H9 (cell line): ENCODE data around the gene MAS1. TPM values are rescaled to one million over a fixed set of nuclear protein-coding genes. Genes with fewer than 3 reads are reported as not detected.

Experiments used
- DNase-seq: peaks from one replicate; pipeline ENCODE4 v3.0.0-alpha.2; 2017
- H2AFZ ChIP-seq: one replicate; pipeline ENCODE4 v1.6.1; 2013; ENCODE audit warnings: mild to moderate bottlenecking, low read length, control low read depth, moderate library complexity
- H2AK5ac ChIP-seq: 2 replicates; pipeline ENCODE4 v1.6.1; 2013; ENCODE audit warnings: low read length, control low read depth, mixed read lengths; ENCODE audit not compliant: insufficient read length
- H2BK120ac ChIP-seq: one replicate; pipeline ENCODE4 v1.6.1; 2013; ENCODE audit warnings: low read depth, mild to moderate bottlenecking, low read length, control low read depth, inconsistent platforms; ENCODE audit not compliant: poor library complexity, severe bottlenecking
- H2BK12ac ChIP-seq: 2 replicates; pipeline ENCODE4 v1.6.1; 2013; ENCODE audit warnings: low read length, control low read depth, mixed read lengths, low read depth; ENCODE audit not compliant: insufficient read length
- H2BK15ac ChIP-seq: 2 replicates; pipeline ENCODE4 v1.6.1; 2013; ENCODE audit warnings: low read depth, low read length, control low read depth
- H2BK20ac ChIP-seq: one replicate; pipeline ENCODE4 v1.6.1; 2013; ENCODE audit warnings: low read depth, mild to moderate bottlenecking, low read length, control low read depth, inconsistent platforms; ENCODE audit not compliant: poor library complexity, severe bottlenecking
- H2BK5ac ChIP-seq: 2 replicates; pipeline ENCODE4 v1.6.1; 2013; ENCODE audit warnings: low read length, control low read depth, mixed read lengths; ENCODE audit not compliant: insufficient read length
- H3K14ac ChIP-seq: 2 replicates; pipeline ENCODE4 v1.6.1; 2013; ENCODE audit warnings: low read length, control low read depth; ENCODE audit not compliant: insufficient read depth
- H3K18ac ChIP-seq: 2 replicates; pipeline ENCODE4 v1.6.1; 2013; ENCODE audit warnings: low read depth, mild to moderate bottlenecking, mixed read lengths, low read length, control low read depth; ENCODE audit not compliant: insufficient read length
- H3K23ac ChIP-seq: 2 replicates; pipeline ENCODE4 v1.6.1; 2013; ENCODE audit warnings: low read length, control low read depth, mixed read lengths, low read depth; ENCODE audit not compliant: insufficient read length
- H3K23me2 ChIP-seq: 2 replicates; pipeline ENCODE4 v1.6.1; 2013; ENCODE audit warnings: low read depth, mild to moderate bottlenecking, mixed read lengths, low read length, control low read depth; ENCODE audit not compliant: insufficient read length, poor library complexity, severe bottlenecking
- H3K27ac ChIP-seq: 2 replicates; pipeline ENCODE4 v1.5.1; 2013; ENCODE audit warnings: low read length, control low read depth, mixed read lengths, low read depth; ENCODE audit not compliant: insufficient read length
- H3K27me3 ChIP-seq: 2 replicates; pipeline ENCODE4 v1.6.1; 2013; ENCODE audit warnings: low read length, control low read depth, inconsistent platforms; ENCODE audit not compliant: insufficient read depth
- H3K4ac ChIP-seq: 2 replicates; pipeline ENCODE4 v1.6.1; 2013; ENCODE audit warnings: low read depth, mild to moderate bottlenecking, control low read depth, inconsistent platforms, low read length, moderate library complexity
- H3K4me1 ChIP-seq: 2 replicates; pipeline ENCODE4 v1.6.1; 2013; ENCODE audit warnings: low read length, control low read depth, inconsistent platforms; ENCODE audit not compliant: insufficient read depth
- H3K4me2 ChIP-seq: 2 replicates; pipeline ENCODE4 v1.6.1; 2013; ENCODE audit warnings: low read length, control low read depth, mixed read lengths; ENCODE audit not compliant: insufficient read length, insufficient read depth
- H3K56ac ChIP-seq: 2 replicates; pipeline ENCODE4 v1.6.1; 2013; ENCODE audit warnings: low read depth, mild to moderate bottlenecking, mixed read lengths, low read length, control low read depth; ENCODE audit not compliant: insufficient read length
- H3K79me1 ChIP-seq: 2 replicates; pipeline ENCODE4 v1.6.1; 2013; ENCODE audit warnings: low read depth, mild to moderate bottlenecking, moderate library complexity, low read length, control low read depth, inconsistent platforms; ENCODE audit not compliant: insufficient read depth, poor library complexity, severe bottlenecking
- H3K79me2 ChIP-seq: 2 replicates; pipeline ENCODE4 v1.6.1; 2013; ENCODE audit warnings: low read length, control low read depth, inconsistent platforms; ENCODE audit not compliant: insufficient read depth
- H3K9ac ChIP-seq: 2 replicates; pipeline ENCODE4 v1.6.1; 2013; ENCODE audit warnings: low read length, control low read depth, mixed read lengths; ENCODE audit not compliant: insufficient read length; ENCODE audit errors: extremely low read depth
- H3K9me3 ChIP-seq: one replicate; pipeline ENCODE4 v1.6.1; 2013; ENCODE audit warnings: low read depth, low read length, inconsistent platforms; ENCODE audit not compliant: control insufficient read depth
- H3T11ph ChIP-seq: one replicate; pipeline ENCODE4 v1.6.1; 2013; ENCODE audit warnings: mild to moderate bottlenecking, low read length, control low read depth, inconsistent platforms
- H4K20me1 ChIP-seq: one replicate; pipeline ENCODE4 v1.6.1; 2013; ENCODE audit not compliant: control insufficient read depth, insufficient read length, insufficient read depth
- H4K5ac ChIP-seq: 2 replicates; pipeline ENCODE4 v1.6.1; 2013; ENCODE audit warnings: low read depth, mild to moderate bottlenecking, mixed read lengths, low read length, control low read depth; ENCODE audit not compliant: insufficient read length
- H4K8ac ChIP-seq: replicated peaks from 2 replicates; pipeline ENCODE4 v1.6.1; 2013; ENCODE audit warnings: low read length, control low read depth, mixed read lengths, low read depth; ENCODE audit not compliant: insufficient read length
- H4K91ac ChIP-seq: 2 replicates; pipeline ENCODE4 v1.6.1; 2013; ENCODE audit warnings: low read depth, mild to moderate bottlenecking, moderate library complexity, mixed read lengths, low read length, control low read depth; ENCODE audit not compliant: insufficient read length
- H3K27ac Mint-ChIP-seq, 3 experiments: 2 replicates in 2 of 3; 3 replicates in 1 of 3; pipeline ENCODE4 v1.8.0; 2020 to 2021; ENCODE audit warnings: mixed read lengths in 3 of 3, mild to moderate bottlenecking in 1 of 3, moderate library complexity in 1 of 3
- H3K27me3 Mint-ChIP-seq: 2 replicates; pipeline ENCODE4 v1.8.0; 2021; ENCODE audit warnings: low read depth, mild to moderate bottlenecking, moderate library complexity, mixed read lengths
- H3K36me3 Mint-ChIP-seq, 3 experiments: 2 replicates in 2 of 3; 3 replicates in 1 of 3; pipeline ENCODE4 v1.8.0; 2020 to 2021; ENCODE audit warnings: low read depth in 3 of 3, mixed read lengths in 3 of 3; ENCODE audit not compliant: insufficient read depth in 1 of 3
- H3K4me1 Mint-ChIP-seq, 2 experiments: 2 replicates each; pipeline ENCODE4 v1.8.0; 2020; ENCODE audit warnings: mixed read lengths in 2 of 2
- H3K4me3 Mint-ChIP-seq, 2 experiments: 2 replicates in 1 of 2; 3 replicates in 1 of 2; pipeline ENCODE4 v1.8.0; 2020 to 2021; ENCODE audit warnings: mild to moderate bottlenecking in 2 of 2, mixed read lengths in 2 of 2, moderate library complexity in 1 of 2
- H3K9me3 Mint-ChIP-seq, 2 experiments: 2 replicates in 1 of 2; 3 replicates in 1 of 2; pipeline ENCODE4 v1.8.0; 2020; ENCODE audit warnings: mild to moderate bottlenecking in 2 of 2, mixed read lengths in 2 of 2, moderate library complexity in 1 of 2
- WGBS: extraction: QIAGEN DNeasy Blood & Tissue Kit; methylation state at CpG from one replicate; pipeline ENCODE4 v1.1.7; 2013; ENCODE audit warnings: missing lambda C conversion rate, low lambda C conversion rate, mixed read lengths; ENCODE audit not compliant: insufficient read length; ENCODE audit errors: extremely low coverage; 5-methylcytosine and 5-hydroxymethylcytosine counted together
- total RNA-seq: library from RNA; stranded (reverse); gene quantifications from 2 replicates; pipeline ENCODE4 v1.2.1, GENCODE V29; 2021
- TF ChIP-seq, protein P1 (sequence below): fragments of 200-600 bp; sonication (generic); conservative IDR thresholded peaks from 3 replicates; pipeline ENCODE4 v1.8.0; 2021; ENCODE audit warnings: antibody characterized with exemption, mild to moderate bottlenecking

The MAS1 gene
- total RNA-seq, 1 experiment from 2014 or later: 0.02 TPM

DNA sequence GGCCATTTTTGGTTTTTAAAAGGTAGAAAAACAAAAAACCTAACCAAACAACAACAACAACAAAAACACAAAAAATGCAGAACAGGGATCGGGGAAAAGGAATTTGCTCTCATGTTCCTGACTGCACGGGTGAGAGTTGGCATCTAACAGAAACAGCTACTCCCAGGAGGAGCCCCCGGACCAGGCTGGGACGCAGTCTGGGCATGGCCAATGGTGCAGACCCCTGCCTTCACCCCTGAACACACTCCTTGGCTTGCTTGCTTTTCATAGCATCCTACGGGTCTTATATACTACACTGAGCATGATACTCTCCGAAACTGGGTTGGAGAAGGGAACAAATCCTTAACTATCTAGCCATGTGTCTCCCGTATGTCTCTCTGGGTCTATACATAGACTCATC, 587 bp upstream of the MAS1 start:
- H4K5ac ChIP-seq: no peak overlapping the region
- peaks cover 7 to 22% of the 10 kb centered on the region in 2 experiments for H3K4me1 Mint-ChIP-seq
- H3K27ac ChIP-seq: no peak overlapping the region
- no peak overlapping the region for H3K4ac ChIP-seq
- H3K18ac ChIP-seq: no peak overlapping the region
- no peak overlapping the region for H4K8ac ChIP-seq
- no peak overlapping the region for H3K56ac ChIP-seq
- H4K20me1 ChIP-seq: no peaks in the 10 kb centered on the region
- H3K9me3 Mint-ChIP-seq: no peaks in the 10 kb centered on the region
- no peak overlapping the region for H2AK5ac ChIP-seq
- H2AFZ ChIP-seq: no peak overlapping the region
- no peaks in the 10 kb centered on the region for H3K27me3 ChIP-seq
- no peaks in the 10 kb centered on the region for H3K4me1 ChIP-seq
- H3K9me3 ChIP-seq: no peaks in the 10 kb centered on the region
- H2BK120ac ChIP-seq: no peak overlapping the region
- no peak overlapping the region for H2BK15ac ChIP-seq
- H3K4me3 Mint-ChIP-seq: no peak overlapping the region
- no peak overlapping the region for H3T11ph ChIP-seq
- H2BK5ac ChIP-seq: no peak overlapping the region
- H3K23me2 ChIP-seq: no peaks in the 10 kb centered on the region
- H3K36me3 Mint-ChIP-seq: no peaks in the 10 kb centered on the region
- H3K9ac ChIP-seq: no peak overlapping the region
- no peak overlapping the region for H3K4me2 ChIP-seq
- TF ChIP-seq, protein P1, sequence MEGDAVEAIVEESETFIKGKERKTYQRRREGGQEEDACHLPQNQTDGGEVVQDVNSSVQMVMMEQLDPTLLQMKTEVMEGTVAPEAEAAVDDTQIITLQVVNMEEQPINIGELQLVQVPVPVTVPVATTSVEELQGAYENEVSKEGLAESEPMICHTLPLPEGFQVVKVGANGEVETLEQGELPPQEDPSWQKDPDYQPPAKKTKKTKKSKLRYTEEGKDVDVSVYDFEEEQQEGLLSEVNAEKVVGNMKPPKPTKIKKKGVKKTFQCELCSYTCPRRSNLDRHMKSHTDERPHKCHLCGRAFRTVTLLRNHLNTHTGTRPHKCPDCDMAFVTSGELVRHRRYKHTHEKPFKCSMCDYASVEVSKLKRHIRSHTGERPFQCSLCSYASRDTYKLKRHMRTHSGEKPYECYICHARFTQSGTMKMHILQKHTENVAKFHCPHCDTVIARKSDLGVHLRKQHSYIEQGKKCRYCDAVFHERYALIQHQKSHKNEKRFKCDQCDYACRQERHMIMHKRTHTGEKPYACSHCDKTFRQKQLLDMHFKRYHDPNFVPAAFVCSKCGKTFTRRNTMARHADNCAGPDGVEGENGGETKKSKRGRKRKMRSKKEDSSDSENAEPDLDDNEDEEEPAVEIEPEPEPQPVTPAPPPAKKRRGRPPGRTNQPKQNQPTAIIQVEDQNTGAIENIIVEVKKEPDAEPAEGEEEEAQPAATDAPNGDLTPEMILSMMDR: no peak
- no peaks in the 10 kb centered on the region for H3K79me2 ChIP-seq
- no peak for DNase-seq
- no peak overlapping the region for H4K91ac ChIP-seq
- no CpG with 5 or more reads among the region's 7 CpGs for WGBS
- H3K27ac Mint-ChIP-seq: no peak overlapping the region
- H3K27me3 Mint-ChIP-seq: peaks cover 27% of the 10 kb centered on the region
- H3K79me1 ChIP-seq: no peaks in the 10 kb centered on the region
- no peak overlapping the region for H3K23ac ChIP-seq
- H2BK20ac ChIP-seq: no peak overlapping the region
- no peak overlapping the region for H2BK12ac ChIP-seq
- no peak overlapping the region for H3K14ac ChIP-seq
